ENCODE measurements around the gene AQP1. TPM values are rescaled to one million over a fixed set of nuclear protein-coding genes. Genes with fewer than 3 reads are reported as not detected.
A peak's percentile ranks its signal among the peaks of the same experiment; 100 is the strongest.

AQP1 gene
- total RNA-seq, 2 donors from 2014 or later: 244 to 352 TPM

- ATAC-seq: peak in 1 of 2 donors; percentile 14
- DNase-seq: no peak
- intact Hi-C loops (cut with DNase I): no loop called here
Measured at GRCh38 chr7:30880125-30880720, 31.4 kb upstream of the AQP1 start.

GRCh38 chr7:30880941-30881340, 30.7 kb upstream of the AQP1 start:
- ATAC-seq: no peak
- intact Hi-C loops (cut with DNase I): no loop called here
- DNase-seq: no peak

- ATAC-seq: no peak
- no peak for DNase-seq
- intact Hi-C loops (cut with DNase I): no loop called here
Measured at GRCh38 chr7:30881448-30881847, 30.2 kb upstream of the AQP1 start.

- intact Hi-C loops (cut with DNase I): no loop called here
Measured at GRCh38 chr7:30884881-30885280, 26.8 kb upstream of the AQP1 start.

GRCh38 chr7:30886608-30887011, 25.0 kb upstream of the AQP1 start:
- intact Hi-C loops (cut with DNase I): no loop called here
- ATAC-seq (peak in 1 of 2 donors; percentile 35), DNase-seq (no peak)

More at GRCh38 chr7:30884881-30885280, 26.8 kb upstream of the AQP1 start:
- ATAC-seq (no peak), DNase-seq (no peak)

- DNase-seq: no peak
- no peak for ATAC-seq
- intact Hi-C loops (cut with DNase I): no loop called here
Measured at GRCh38 chr7:30887464-30887872, 24.2 kb upstream of the AQP1 start.

- intact Hi-C loops (cut with DNase I): no loop called here
- peak; percentile 62 for DNase-seq
- peak; percentile 40 to 82 for ATAC-seq
Measured at GRCh38 chr7:30888747-30889146, 22.9 kb upstream of the AQP1 start.

- ATAC-seq (no peak), DNase-seq (no peak)
- intact Hi-C loops (cut with DNase I): no loop called here
Measured at GRCh38 chr7:30890226-30890625, 21.4 kb upstream of the AQP1 start.

GRCh38 chr7:30893357-30893756, 18.3 kb upstream of the AQP1 start:
- peak; percentile 43 to 70 for ATAC-seq
- intact Hi-C loops (cut with DNase I): no loop called here
- peak; percentile 81 for DNase-seq

- no peak for ATAC-seq
- intact Hi-C loops (cut with DNase I): no loop called here
- no peak for DNase-seq
Measured at GRCh38 chr7:30894009-30894408, 17.6 kb upstream of the AQP1 start.

GRCh38 chr7:30894866-30895605, 16.6 kb upstream of the AQP1 start:
- ATAC-seq: no peak
- intact Hi-C loops (cut with DNase I): no loop called here
- DNase-seq: no peak

GRCh38 chr7:30896036-30896435, 15.6 kb upstream of the AQP1 start:
- ATAC-seq: peak in 1 of 2 donors; percentile 30
- intact Hi-C loops (cut with DNase I): no loop called here
- no peak for DNase-seq

GRCh38 chr7:30896783-30897637, 14.6 kb upstream of the AQP1 start:
- ATAC-seq: peak in 1 of 2 donors; percentile 10
- intact Hi-C loops (cut with DNase I): no loop called here

GRCh38 chr7:30897770-30898169, 13.9 kb upstream of the AQP1 start:
- intact Hi-C loops (cut with DNase I): no loop called here
- ATAC-seq (no peak), DNase-seq (no peak)

More at GRCh38 chr7:30896783-30897637, 14.6 kb upstream of the AQP1 start:
- DNase-seq: no peak

- intact Hi-C loops (cut with DNase I): no loop called here
- no peak for DNase-seq
- no peak for ATAC-seq
Measured at GRCh38 chr7:30898411-30898810, 13.2 kb upstream of the AQP1 start.

- intact Hi-C loops (cut with DNase I): no loop called here
- ATAC-seq (no peak), DNase-seq (no peak)
Measured at GRCh38 chr7:30899066-30899465, 12.6 kb upstream of the AQP1 start.

- DNase-seq: no peak
- intact Hi-C loops (cut with DNase I): no loop called here
- peak; percentile 5 to 51 for ATAC-seq
Measured at GRCh38 chr7:30899630-30900029, 12.0 kb upstream of the AQP1 start.

- intact Hi-C loops (cut with DNase I): no loop called here
- DNase-seq (peak; percentile 61), ATAC-seq (peak in 1 of 2 donors; percentile 8)
Measured at GRCh38 chr7:30900053-30900452, 11.6 kb upstream of the AQP1 start.

- DNase-seq: peak; percentile 70
- ATAC-seq: peak in 1 of 2 donors; percentile 19
- intact Hi-C loops (cut with DNase I): no loop called here
Measured at GRCh38 chr7:30900803-30901362, 10.8 kb upstream of the AQP1 start.

- intact Hi-C loops (cut with DNase I): no loop called here
- DNase-seq (no peak), ATAC-seq (no peak)
Measured at GRCh38 chr7:30901856-30902255, 9.8 kb upstream of the AQP1 start.

Data from left cardiac atrium (tissue), 4 donors.